Lung microvascular endothelial cell (primary cell): ENCODE results near the gene CD55. TPM values are rescaled to one million over a fixed set of nuclear protein-coding genes. Genes with fewer than 3 reads are reported as not detected.

Source experiments
- DNase-seq, 2 donors: peaks; one replicate each; pipeline versions ENCODE4 v3.0.0 to v3.0.0-alpha.2; 2010; ENCODE audit warnings: low read depth in 2 of 2
- total RNA-seq: library from RNA; depleted of rRNA; stranded (reverse); fragments of >200 nt; gene quantifications from 2 replicates; pipeline ENCODE4 v1.2.1, GENCODE V29; 2014

CD55 gene
- total RNA-seq: 62.5 and 105 TPM in 2 replicates

- peak; percentile 96 to 97 for DNase-seq
Measured at GRCh38 chr1:207321079-207321789, at the start of gene CD55. Gene CD55 (plus strand): TSS chr1:207321678. CDS start chr1:207321766, 88 bp downstream.

GRCh38 chr1:207274882-207275281, 46.6 kb upstream of the CD55 start:
- no peak for DNase-seq

- DNase-seq: no peak
Measured at GRCh38 chr1:207276465-207276864, 45.0 kb upstream of the CD55 start.

GRCh38 chr1:207277241-207277640, 44.2 kb upstream of the CD55 start:
- DNase-seq: peak; percentile 21 to 29

GRCh38 chr1:207279652-207280051, 41.8 kb upstream of the CD55 start:
- no peak for DNase-seq

GRCh38 chr1:207280706-207281105, 40.8 kb upstream of the CD55 start:
- DNase-seq: no peak

- DNase-seq: peak; percentile 78 to 96
Measured at GRCh38 chr1:207282058-207282457, 39.4 kb upstream of the CD55 start.

- DNase-seq: peak; percentile 85 to 95
Measured at GRCh38 chr1:207282496-207283380, 38.7 kb upstream of the CD55 start.

- peak in 1 of 2 donors; percentile 53 for DNase-seq
Measured at GRCh38 chr1:207283421-207283820, 38.1 kb upstream of the CD55 start.

- DNase-seq: peak; percentile 65 to 66
Measured at GRCh38 chr1:207284209-207284897, 37.1 kb upstream of the CD55 start.

GRCh38 chr1:207286786-207287468, 34.6 kb upstream of the CD55 start:
- DNase-seq: no peak

- DNase-seq: peak in 1 of 2 donors; percentile 25
Measured at GRCh38 chr1:207288315-207288714, 33.2 kb upstream of the CD55 start.

- DNase-seq: no peak
Measured at GRCh38 chr1:207289756-207290155, 31.7 kb upstream of the CD55 start.

GRCh38 chr1:207291723-207292122, 29.8 kb upstream of the CD55 start:
- DNase-seq: no peak

- DNase-seq: peak; percentile 48 to 83
Measured at GRCh38 chr1:207298186-207298585, 23.3 kb upstream of the CD55 start.

GRCh38 chr1:207298636-207299398, 22.7 kb upstream of the CD55 start:
- peak; percentile 19 to 53 for DNase-seq

GRCh38 chr1:207300970-207301369, 20.5 kb upstream of the CD55 start:
- DNase-seq: no peak

- DNase-seq: peak; percentile 68 to 74
Measured at GRCh38 chr1:207302618-207303393, 18.7 kb upstream of the CD55 start.

- DNase-seq: peak; percentile 80 to 94
Measured at GRCh38 chr1:207304710-207305488, 16.6 kb upstream of the CD55 start.
